HL-60 (cell line): ENCODE data around the gene BDKRB1.
"Not testable (repeated sequence)": the region's sequence is repeated elsewhere in the genome, so short reads cannot be mapped to it uniquely, and the experiment has no call there.

Experiments used
- DNase-seq, 2 experiments: peaks; one replicate each; pipeline ENCODE4 v3.0.0-alpha.2; 2010 to 2020; ENCODE audit warnings: low read depth in 1 of 2, low spot score in 1 of 2
- H3K27ac ChIP-seq: fragments of 250-450 bp; sonication (Bioruptor Pico); replicated peaks from 2 replicates; pipeline ENCODE4 v1.5.1; 2020; ENCODE audit warnings: mild to moderate bottlenecking, moderate library complexity
- H3K27me3 ChIP-seq: fragments of 250-450 bp; sonication (Bioruptor Pico); 2 replicates; pipeline ENCODE4 v1.5.1; 2021; ENCODE audit warnings: mild to moderate bottlenecking, moderate library complexity; ENCODE audit not compliant: insufficient read depth, poor library complexity, severe bottlenecking
- H3K4me3 ChIP-seq: replicated peaks from 2 replicates; pipeline ENCODE4 v1.5.1; 2011; ENCODE audit warnings: mild to moderate bottlenecking, control low read depth, low read length; ENCODE audit not compliant: insufficient read depth
- GABPA ChIP-seq: IDR thresholded peaks from 2 replicates; pipeline ENCODE4 v1.6.1; 2012; ENCODE audit warnings: low read depth
- POLR2AphosphoS5 ChIP-seq: IDR thresholded peaks from 2 replicates; pipeline ENCODE4 v1.6.1; 2012; ENCODE audit warnings: low read depth
- SPI1 ChIP-seq: IDR thresholded peaks from 2 replicates; pipeline ENCODE4 v1.6.1; 2012; ENCODE audit warnings: low read depth, mild to moderate bottlenecking, borderline replicate concordance
- TF ChIP-seq, protein P1 (sequence below): IDR thresholded peaks from 2 replicates; pipeline ENCODE4 v1.6.1; 2012; ENCODE audit warnings: low read depth; ENCODE audit not compliant: insufficient replicate concordance
- TF ChIP-seq, protein P2 (sequence below): IDR thresholded peaks from one replicate; pipeline ENCODE4 v1.5.1; 2011; ENCODE audit warnings: low read length, control low read depth, inconsistent platforms; ENCODE audit not compliant: insufficient read depth

Gene BDKRB1

DNA sequence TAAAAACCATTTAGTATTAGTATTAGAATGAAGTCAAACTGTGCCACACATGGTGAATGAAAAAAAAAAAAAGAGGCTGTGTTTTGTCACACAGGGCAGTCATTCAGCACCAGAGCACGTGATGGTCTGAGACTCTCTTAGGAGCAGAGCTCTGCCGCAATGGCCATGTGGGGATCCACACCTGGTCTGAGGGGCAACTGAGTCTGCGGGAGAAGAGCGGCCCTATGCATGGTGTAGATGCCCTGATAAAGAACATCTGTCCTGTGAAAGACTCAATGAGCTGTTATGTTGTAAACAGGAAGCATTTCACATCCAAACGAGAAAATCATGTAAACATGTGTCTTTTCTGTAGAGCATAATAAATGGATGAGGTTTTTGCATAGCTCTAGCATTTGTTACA, 12.2 kb upstream of the BDKRB1 start:
- H3K27ac ChIP-seq, result no peak overlapping the region
- no peak overlapping the region for H3K4me3 ChIP-seq
- no peaks in the 10 kb centered on the region for H3K27me3 ChIP-seq
- TF ChIP-seq GABPA, result no peak
- no peak for TF ChIP-seq POLR2AphosphoS5
- TF ChIP-seq SPI1, result no peak
- TF ChIP-seq, protein P1, sequence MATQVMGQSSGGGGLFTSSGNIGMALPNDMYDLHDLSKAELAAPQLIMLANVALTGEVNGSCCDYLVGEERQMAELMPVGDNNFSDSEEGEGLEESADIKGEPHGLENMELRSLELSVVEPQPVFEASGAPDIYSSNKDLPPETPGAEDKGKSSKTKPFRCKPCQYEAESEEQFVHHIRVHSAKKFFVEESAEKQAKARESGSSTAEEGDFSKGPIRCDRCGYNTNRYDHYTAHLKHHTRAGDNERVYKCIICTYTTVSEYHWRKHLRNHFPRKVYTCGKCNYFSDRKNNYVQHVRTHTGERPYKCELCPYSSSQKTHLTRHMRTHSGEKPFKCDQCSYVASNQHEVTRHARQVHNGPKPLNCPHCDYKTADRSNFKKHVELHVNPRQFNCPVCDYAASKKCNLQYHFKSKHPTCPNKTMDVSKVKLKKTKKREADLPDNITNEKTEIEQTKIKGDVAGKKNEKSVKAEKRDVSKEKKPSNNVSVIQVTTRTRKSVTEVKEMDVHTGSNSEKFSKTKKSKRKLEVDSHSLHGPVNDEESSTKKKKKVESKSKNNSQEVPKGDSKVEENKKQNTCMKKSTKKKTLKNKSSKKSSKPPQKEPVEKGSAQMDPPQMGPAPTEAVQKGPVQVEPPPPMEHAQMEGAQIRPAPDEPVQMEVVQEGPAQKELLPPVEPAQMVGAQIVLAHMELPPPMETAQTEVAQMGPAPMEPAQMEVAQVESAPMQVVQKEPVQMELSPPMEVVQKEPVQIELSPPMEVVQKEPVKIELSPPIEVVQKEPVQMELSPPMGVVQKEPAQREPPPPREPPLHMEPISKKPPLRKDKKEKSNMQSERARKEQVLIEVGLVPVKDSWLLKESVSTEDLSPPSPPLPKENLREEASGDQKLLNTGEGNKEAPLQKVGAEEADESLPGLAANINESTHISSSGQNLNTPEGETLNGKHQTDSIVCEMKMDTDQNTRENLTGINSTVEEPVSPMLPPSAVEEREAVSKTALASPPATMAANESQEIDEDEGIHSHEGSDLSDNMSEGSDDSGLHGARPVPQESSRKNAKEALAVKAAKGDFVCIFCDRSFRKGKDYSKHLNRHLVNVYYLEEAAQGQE, result no peak
- TF ChIP-seq, protein P2, sequence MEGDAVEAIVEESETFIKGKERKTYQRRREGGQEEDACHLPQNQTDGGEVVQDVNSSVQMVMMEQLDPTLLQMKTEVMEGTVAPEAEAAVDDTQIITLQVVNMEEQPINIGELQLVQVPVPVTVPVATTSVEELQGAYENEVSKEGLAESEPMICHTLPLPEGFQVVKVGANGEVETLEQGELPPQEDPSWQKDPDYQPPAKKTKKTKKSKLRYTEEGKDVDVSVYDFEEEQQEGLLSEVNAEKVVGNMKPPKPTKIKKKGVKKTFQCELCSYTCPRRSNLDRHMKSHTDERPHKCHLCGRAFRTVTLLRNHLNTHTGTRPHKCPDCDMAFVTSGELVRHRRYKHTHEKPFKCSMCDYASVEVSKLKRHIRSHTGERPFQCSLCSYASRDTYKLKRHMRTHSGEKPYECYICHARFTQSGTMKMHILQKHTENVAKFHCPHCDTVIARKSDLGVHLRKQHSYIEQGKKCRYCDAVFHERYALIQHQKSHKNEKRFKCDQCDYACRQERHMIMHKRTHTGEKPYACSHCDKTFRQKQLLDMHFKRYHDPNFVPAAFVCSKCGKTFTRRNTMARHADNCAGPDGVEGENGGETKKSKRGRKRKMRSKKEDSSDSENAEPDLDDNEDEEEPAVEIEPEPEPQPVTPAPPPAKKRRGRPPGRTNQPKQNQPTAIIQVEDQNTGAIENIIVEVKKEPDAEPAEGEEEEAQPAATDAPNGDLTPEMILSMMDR, result no peak
- DNase-seq, result no peak

DNA sequence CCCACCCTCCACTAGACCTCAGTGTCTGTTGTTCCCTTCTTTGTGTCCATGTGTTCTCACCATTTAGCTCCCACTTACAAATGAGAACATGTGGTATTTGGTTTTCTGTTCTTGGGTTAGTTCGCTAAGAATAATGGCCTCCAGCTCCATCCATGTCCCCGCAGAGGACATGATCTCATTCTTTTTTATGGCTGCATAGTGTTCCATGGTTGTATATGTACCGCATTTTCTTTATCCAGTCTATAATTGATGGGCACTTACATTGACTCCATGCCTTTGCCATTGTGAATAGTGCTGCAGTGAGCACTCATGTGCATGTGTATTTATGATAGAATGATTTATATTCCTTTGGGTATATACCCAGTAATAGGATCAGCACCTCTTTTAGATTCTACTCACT, 10.9 kb upstream of the BDKRB1 start:
- not testable (repeated sequence) for H3K27me3 ChIP-seq, DNase-seq, H3K27ac ChIP-seq, H3K4me3 ChIP-seq

DNA sequence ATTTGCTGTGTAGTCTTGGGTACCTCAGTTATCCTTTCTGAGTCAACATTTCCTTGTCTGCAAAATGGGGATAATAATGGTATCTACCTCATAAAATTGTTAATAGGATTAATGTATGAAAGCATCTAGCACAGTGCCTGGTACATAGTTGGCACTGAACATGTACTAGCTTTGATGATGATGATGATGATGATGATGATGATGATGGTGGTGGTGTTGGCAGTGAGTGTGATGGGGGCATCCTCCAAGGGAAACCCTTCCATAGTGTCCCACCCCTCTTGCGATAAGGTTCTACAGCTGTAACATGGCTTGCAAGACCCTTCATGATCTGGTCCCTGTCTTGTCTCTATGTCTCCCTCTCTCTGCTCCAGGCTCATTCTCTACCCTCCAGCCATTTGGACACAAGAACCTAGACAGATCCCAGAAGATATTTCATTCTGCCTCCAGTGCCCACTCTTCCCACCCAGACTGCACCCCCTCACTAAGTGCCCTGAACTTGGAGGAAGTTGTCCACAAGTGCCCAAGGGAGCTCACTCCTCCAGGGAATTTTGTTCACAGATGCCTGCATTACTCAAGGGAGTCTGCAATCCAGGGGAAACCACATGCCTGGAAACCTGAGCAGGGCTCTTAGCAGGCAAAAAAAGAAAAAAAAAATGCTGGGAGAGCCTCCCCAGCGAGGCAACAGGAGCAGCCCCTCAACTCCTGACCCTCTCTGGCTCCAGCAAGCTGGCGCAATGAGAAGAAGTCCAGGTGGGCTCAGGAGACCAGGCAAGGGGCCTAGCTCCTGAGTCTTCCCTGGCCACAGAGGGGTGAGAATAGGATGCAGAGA, 10.1 kb upstream of the BDKRB1 start:
- H3K27me3 ChIP-seq, result no peaks in the 10 kb centered on the region
- TF ChIP-seq, protein P1, result no peak
- TF ChIP-seq GABPA (no peak), POLR2AphosphoS5 (no peak), SPI1 (no peak)
- TF ChIP-seq, protein P2, result no peak
- no peak overlapping the region for H3K4me3 ChIP-seq
- no peak for DNase-seq
- no peak overlapping the region for H3K27ac ChIP-seq

DNA sequence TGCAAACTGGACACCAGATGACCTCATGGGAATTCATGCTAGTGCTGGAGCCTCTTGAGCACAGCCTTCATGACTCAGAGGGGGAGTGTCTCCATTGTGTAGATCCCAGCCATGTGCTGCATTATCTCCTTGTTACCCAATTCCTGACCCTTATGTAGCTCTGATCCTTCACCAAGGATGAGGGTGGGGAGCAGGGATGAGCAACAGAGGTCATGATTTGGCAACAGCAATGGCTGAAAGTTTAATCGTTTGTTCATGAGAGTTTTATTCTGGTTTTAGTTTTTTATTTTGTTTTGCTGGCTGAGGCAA, 9.5 kb upstream of the BDKRB1 start:
- TF ChIP-seq, protein P1, result no peak
- no peak for TF ChIP-seq POLR2AphosphoS5
- TF ChIP-seq GABPA, result no peak
- TF ChIP-seq, protein P2, result no peak
- TF ChIP-seq SPI1, result no peak
- H3K27ac ChIP-seq, result no peak overlapping the region
- peak in 1 of 2 experiments; percentile 34 for DNase-seq

More for the DNA sequence above, 9.5 kb upstream of the BDKRB1 start:
- no peak overlapping the region for H3K4me3 ChIP-seq
- no peaks in the 10 kb centered on the region for H3K27me3 ChIP-seq
